GM21825 (cell line): ENCODE measurements around the gene CREBBP.

Experiments used
- ATAC-seq: cut with Tn5 transposase; IDR thresholded peaks from one replicate; pipeline ENCODE4 v1.9.1; 2021; ENCODE audit warnings: mild to moderate bottlenecking, moderate library complexity; ENCODE audit not compliant: unreplicated experiment

Gene CREBBP

DNA sequence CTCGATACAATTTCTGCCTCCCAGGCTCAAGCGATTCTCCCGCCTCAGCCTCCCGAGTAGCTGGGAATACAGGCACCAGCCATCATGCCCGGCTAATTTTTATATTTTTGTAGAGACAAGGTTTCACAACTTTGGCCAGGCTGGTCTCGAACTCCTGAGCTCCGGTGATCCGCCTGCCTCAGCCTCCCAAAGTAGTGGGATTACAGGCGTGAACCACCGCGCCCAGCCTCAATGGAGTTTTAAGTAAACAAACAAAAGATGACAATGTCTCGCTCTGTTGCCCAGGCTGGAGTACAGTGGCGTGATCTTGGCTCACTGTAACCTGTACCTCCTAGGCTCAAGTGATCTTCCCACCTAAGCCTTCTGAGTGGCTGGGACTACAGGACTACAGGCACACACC lies 110.6 kb downstream of the CREBBP start:
- ATAC-seq, result no peak

DNA sequence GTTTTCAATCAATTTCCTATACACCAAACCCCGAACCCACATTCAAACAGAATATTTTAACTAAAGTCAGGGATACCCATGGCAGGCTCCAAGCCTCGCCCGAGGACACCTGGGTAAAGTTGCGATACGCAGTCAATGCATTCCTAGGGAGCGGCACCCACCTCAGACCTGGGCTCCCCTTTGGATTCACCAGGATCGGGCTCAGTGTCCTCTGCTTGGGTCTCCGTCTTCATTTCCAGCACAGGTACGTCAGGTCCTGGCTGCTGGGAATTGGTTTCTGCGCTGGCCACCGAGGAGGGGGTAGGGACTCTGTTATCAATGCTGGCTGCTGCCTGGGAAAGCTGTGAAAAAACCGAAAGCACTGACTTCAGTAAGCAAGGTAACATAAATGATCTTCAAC lies 111.5 kb downstream of the CREBBP start:
- no peak for ATAC-seq

DNA sequence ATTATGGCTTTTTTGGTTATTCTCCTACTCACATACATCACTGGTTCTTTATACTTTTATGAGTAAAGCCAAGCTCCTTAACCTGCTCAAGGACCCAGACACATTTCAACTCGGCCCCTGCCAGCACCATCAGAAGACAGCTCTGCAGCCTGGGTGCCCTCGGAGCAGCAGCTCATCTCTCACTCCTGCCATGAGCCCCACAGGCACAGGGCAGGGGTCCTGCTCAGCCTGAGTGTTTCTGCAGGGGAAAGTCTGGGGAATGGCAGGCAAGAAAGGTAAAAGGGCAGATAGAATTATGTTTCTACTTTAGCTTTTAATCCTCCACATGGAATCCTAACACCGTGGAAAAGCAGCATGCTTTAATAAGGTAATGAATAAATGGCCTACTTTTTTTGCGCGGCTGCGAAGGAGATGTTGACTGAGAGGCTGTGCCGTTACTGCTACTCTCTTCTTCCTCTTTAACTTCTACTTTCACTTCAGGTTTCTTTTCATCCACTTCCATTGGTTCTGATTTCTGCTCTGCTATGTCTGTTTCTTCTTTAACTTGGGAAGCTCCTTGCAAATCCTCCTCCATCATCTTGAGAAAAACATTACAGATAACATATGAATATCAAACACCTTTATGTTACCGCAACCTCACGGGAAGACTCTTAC lies 113.1 kb downstream of the CREBBP start:
- no peak for ATAC-seq

DNA sequence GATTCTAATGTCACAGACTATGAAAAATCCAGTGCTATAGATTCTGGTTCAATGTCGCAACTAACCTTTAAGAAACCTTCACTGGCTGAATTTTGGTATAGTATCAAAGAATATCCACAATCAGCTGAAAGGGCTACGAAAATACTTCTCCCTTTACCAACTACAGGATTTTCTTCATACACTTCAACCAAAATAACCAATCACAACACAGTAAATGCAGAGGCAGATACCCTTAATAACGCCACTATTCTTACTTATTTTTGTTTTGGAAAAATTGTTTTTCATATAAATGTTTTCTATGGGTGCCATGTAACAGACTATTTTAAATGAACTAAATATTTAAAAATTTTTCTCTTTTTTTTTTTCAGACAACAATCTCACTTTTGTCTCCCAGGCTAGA lies 114.3 kb downstream of the CREBBP start:
- no peak for ATAC-seq

DNA sequence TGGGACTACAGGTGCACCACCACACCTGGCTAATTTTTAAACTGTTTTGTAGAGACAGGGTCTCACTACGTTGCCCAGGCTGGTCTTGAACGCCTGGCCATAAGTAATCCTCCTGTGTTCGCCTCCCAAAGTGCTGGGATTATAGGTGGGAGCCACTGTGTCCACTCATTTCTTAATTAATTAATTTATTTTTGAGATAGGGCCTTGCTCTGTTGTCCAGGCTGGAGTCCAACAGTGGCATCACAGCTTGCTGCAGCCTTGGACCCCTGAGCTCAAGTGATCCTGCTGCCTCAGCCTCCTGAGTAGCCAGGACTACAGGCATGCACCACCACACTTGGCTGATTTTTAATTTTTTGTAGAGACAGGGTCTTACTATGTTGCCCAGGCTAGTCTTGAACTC lies 116.1 kb downstream of the CREBBP start:
- no peak for ATAC-seq

DNA sequence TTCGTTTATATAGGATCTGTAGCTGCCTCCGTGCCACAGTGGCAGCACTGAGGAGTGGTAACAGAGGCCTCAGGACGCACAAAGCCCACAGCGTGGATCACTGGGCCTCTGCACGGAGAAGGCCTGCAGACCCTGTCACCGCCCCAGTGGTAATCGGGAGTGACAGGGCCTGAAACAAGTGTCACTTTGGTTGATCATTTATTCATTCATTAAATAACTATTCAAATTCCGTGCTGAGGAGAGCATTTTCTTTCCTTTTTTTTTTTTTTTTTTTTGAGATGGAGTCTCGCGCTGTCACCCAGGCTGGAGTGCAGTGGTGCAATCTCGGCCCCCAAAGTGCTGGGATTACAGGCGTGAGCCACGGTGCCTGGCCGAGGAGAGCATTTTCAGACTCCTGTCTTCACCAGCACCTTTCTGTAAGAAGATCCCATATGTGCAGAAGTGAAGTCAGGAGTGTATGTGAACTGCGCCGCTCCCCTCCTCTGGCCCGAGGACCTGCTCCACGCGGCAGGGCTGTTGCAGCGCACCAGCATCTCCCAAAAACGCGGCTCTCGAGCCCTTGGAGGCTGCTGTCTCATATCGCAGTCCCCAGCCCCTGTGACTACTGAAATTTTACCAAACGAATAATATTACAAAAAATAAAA lies 118.3 kb downstream of the CREBBP start:
- no peak for ATAC-seq

DNA sequence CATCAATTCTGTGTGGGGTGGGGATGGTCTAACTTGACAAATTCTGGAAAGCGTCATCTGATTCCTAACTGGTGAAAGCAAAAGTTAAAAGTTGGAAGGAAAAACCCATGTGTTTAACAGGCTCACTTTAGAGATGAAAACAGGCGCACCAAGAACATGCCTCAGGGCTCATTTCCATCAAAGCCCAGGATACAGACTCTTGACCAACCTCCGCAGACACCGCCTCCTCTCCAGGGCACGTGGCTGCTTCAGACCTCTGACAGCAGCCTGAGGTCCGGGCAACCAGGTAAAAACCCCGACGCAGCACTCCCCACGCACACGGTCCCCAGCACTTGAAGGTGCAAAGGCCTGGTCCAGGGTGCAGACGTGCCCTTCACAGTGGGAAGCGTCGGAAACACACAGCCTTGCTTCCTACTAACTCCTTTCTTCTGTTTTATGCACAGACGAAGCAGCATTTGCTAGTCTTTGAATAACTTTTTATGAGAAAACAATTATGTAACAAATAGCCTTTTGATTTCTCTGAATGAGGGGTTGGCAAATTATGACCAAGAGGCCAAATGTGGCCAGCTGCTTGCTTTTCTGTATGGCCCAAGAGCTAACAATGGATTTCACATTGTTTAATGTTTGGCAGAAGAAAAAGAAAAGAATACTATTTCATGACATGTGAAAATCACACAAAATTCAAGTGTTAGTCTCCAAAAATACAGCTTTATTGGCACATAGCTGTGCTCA lies 119.0 kb downstream of the CREBBP start:
- no peak for ATAC-seq

DNA sequence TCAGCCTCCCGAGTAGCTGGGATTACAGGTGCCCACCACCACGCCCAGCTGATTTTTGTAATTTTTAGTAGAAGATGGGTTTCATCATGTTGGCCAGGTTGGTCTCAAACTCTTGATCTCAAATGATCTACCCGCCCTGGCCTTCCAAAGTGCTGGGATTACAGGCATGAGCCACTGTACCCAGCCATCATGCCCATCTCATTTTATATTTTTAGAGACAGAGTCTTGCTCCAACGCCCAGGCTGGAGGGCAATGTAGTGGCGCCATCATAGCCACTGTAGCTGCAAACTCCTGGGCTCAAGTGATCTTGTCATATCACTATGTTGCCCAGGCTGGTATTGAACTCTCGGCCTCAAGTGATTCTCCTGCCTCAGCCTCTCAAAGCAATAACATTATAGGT lies 120.0 kb downstream of the CREBBP start:
- ATAC-seq, result no peak

DNA sequence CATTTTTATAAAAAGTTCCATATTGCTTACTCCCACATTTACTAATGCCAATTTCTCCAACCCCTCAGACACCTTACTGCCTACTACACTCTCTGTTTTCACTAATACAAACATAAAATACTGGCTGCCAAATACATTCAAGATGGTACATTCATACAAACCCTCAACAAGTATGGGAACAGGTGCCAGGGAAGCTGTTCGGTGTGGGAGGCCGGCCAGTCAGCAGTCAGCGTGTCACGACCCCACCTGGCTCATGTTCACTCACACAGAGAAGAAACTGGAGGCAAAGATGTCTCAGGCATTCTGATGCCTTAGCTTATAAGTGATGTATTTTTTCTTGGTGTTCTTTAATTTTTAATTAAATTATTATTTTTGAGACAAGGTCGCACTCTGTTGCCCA lies 120.8 kb downstream of the CREBBP start:
- ATAC-seq, result no peak

DNA sequence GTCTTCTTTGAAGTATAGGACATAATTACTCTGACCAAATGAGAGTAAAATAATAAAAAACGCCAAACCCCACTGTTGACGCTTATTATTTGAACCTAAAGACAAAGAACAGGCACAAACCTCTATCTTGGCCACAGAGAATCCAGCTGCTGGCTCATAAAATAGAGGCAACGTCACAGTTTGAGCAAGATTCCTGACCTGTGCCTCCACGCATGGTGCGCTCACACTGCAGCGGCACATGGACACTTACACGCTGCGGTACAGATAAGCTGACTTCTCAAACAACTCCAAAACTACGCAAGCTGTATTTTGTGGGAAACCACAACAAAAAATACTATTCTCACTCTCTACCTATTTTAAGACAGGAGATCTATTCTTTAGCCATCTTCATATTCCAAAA lies 124.4 kb downstream of the CREBBP start:
- no peak for ATAC-seq

DNA sequence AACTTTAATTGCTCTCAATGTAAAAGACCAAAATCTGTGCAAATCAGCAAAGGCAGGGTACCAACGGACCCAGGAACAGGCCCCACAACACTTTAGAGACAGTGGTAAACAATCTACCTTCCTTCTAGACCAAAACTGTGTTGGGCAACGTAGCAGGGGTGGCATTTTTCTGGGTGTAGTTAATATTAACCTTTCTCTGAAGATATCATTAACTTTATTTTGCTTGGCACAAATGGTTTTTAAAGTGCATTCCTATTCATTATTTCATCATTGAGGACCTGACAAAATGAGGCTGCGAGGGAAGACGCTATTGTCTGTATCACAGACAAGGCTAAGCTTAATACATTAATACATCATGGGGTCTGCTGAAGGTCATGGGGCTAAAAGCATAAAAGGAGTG lies 125.3 kb downstream of the CREBBP start:
- no peak for ATAC-seq

DNA sequence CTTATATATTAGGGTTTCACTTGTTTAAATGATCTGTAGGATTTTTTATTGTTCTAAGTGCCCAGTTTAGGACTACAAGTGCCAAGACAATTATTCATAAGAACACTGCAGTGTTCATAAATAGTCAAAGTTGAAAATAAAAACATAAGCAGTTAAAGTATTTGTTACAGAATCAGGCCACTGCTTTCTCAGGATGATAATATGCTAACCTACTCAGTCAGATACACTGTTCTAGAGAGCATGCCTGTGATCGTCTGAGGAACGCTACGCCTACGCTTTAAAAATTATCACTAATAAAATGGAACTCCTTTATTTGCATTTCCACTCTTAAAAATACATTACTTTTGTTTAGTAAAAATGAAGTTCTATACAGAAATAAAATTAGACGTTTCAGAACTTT lies 125.7 kb downstream of the CREBBP start:
- no peak for ATAC-seq

DNA sequence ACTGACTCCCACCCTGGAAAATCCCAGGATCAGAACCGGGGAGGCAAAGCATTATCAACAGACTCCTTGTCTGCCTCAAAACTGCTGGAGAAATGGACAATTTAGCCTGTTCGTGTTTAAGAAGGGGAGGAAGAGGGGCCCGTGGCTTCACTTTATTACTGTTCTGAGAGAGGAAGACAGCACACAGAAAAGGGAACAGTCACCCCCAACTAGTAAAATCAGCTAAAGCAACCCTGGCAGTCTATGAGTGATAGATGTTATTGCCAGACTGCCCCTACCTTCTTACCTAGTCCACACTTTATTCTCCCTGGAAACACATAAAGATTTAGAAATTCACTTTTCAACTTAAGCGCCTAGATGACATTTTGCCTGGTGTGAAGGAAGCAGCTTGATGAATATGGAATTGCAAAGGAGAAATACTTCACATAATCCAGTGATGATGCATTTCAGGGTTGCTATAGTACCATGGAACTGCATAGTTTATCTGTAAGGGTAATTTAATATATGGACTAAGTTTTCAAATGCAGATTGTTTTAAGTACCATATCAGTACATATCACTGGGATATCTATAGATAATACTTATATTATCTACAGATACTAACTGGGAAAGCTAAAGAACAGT lies 126.3 kb downstream of the CREBBP start:
- ATAC-seq, result no peak

DNA sequence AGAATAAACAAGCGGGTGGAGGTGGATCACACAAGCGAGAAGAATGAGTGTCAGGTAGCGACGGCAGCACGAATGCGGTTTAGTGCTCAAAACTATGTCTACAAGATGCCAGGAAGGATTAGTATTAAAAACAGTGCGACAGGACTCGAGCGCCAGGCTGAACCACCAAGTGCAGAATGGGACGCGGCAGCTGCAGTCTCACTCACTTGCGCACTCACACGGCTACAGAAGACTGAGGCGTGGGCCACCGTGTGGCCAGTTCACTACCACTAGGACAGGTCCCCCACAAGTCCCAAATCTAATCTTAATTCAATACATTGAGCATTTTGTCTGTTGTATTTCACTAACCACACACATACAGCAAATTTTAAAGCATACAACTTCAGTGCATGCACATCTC lies 127.5 kb downstream of the CREBBP start:
- ATAC-seq, result no peak

DNA sequence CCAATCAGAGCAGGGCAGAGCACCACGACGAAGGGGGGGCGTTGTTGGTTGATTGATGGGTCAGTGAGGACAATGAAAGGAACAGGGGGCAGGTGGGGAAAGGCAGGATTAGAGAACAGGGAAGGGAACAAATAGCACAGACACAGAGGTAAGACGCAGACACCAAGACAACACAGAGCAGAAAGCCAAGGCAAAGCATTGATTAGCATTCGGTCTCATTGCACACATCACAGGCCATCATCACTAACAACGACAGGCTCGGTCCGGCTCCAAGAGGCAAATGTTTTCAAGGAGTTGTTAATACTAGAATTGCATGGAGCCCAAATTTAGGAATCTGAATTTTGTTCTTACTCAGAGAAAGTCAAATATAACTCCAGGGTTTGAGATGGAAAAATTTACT lies 128.6 kb downstream of the CREBBP start:
- no peak for ATAC-seq

DNA sequence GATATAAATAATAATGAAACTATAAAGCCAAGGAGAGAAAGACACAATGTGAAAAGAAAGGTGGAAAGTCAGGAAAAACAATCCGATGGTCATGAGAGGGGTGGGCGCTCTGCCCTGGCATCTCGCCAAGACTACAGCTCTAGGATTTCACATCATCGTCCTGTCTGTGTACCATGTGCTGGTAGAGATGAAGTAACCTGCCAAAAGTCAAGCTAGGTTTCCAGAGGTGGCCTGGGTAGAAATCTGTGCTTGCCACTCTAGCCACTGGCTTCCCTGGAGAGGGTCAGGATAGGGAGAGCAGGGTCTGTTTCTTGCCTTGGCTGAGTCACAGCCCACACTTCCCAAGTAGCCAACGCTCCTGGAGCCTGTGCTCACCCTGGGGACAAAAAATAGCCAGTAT lies 132.2 kb downstream of the CREBBP start:
- no peak for ATAC-seq

DNA sequence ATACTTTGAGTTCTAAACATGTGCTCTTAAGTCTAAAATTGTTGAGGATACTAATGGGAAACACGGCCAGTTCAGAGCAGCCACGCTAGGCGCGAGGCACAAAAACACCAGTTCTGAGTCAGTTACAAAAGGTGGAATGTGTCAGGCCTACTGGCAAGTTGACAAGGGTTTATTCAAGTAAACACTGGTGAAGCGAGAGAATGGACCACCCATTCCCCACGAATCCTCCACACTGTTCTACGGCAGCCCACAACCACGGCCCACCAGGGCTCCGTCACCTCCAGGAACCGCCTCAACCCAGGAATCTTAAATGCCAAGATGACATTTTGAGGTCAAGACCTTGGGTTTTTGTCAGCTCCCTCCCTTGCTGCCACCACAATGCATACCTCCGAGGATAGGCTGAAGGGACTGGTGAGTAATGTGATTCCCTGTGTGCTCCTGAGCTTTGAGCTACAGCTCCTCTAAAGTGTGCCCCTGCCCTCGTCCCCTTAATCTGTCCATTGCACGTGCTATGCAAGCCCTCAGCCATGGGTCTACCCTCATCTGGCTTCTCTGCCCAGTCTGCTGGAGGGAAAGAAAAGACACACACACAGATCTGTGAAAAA lies 134.7 kb downstream of the CREBBP start:
- no peak for ATAC-seq

DNA sequence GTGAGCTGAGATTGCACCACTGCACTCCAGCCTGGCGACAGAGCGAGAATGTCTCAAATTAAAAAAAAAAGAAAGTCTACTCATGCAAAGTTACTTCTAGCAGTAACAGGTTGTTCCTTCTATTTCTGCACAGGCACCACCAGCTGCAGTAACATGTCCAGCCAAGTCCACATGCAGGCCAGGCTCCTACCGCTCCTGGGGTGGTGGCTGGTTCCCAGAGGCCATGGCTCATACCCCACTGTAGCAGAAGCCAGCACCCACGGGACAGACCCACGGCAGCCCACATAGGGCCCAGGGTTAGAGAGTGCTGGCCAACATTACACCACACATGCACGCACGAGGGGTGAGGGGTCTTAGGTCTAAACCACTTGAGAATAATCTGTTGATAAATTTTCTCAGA lies 136.5 kb downstream of the CREBBP start:
- ATAC-seq, result no peak

DNA sequence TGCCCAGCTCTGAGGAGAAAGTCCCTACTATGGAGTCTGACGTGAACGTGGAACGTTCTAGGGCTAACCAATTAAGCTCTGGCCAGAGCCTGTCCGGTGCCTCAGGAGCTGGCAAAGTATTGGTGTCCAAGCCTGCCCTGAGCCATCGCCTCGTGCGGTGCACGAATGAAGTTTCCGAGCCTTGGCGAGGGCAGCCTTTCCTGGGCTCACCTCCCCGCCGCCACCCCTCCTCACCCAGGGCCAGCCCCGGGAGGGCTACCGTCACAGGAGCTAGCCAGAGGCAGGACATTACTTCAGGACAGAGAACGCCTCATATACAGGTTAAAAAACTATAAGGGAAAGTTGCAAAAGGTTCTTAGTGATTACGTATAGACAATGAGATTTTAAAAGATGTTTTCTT lies 139.6 kb downstream of the CREBBP start:
- no peak for ATAC-seq

DNA sequence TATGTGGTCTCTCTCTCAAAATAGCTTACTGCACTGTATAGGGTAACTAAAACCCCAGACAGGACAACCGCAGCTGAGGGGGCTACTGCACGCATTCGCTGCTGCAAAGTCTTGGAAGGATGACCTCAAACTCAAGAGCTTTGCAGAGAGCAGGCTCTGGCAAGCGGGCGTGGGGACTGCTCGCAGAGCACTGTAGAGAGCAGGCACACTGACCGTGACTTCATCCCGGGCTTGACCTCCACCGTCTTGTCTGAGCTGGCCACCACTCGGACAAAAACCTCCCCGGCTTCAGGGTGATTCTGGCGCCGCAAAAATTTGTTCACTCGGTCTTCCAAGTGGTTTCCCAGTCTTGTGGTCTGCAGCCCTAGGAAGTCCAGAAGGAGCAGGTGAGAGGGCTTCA lies 140.3 kb downstream of the CREBBP start:
- no peak for ATAC-seq

DNA sequence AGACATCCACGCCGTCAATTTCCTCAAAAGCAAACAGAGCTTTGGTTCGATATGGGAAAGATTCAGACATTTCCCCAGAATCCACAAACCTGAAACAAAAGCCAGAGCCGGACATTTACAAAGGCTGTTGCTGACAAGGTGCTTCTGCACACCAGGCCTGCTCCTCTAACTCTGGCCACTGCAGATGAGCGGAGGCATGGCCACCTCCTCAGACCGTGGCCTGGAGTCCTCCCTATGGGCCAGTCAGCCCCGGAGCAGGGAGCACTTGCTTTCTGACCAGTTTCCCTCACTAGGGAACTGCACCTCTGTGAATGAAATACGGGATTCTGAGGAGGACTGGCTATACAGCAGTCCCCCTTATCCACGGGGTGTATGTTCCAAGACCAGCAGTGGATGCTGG lies 140.9 kb downstream of the CREBBP start:
- ATAC-seq, result no peak

DNA sequence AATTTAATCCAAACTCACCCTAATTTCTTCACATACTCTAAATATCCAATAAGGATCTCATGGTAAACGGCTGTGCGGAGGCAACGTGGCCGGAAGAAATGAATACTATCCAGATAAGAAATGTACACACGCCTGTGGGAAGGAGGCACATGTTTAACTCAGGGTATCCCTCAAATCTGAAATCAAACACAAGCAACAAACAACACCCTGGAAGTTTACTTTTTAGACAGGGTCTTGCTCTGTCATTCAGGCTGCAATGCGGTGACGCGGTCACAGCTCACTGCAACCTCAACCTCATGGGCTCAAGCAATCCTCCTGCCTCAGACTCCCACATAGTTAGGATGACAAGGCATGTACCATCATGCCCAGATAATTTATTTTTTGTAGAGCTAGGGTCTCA lies 142.0 kb downstream of the CREBBP start:
- ATAC-seq, result no peak
